HG02763 (cell line): ENCODE results near the gene POSTN.

Experiments
- ATAC-seq: cut with Tn5 transposase; IDR thresholded peaks from one replicate; pipeline ENCODE4 v1.9.1; 2021; ENCODE audit warnings: mild to moderate bottlenecking, moderate library complexity; ENCODE audit not compliant: unreplicated experiment

The POSTN gene

GRCh38 chr13:37515226-37515625, 83.3 kb downstream of the POSTN start:
- no peak for ATAC-seq
